OCI-LY3 (cell line): ENCODE measurements around the gene PCSK7.

ENCODE experiments used
- CTCF ChIP-seq: fragments of 200-600, 300-600 bp; sonication (generic); IDR thresholded peaks from 2 replicates; pipeline ENCODE4 v1.5.1; 2014; ENCODE audit warnings: antibody characterized with exemption, low read length, low read depth
- EZH2phosphoT487 ChIP-seq: fragments of 200-600 bp; shearing (Covaris generic); IDR thresholded peaks from 2 replicates; pipeline ENCODE4 v1.6.1; 2018; ENCODE audit warnings: antibody characterized with exemption, mixed run types, low read depth

DNA sequence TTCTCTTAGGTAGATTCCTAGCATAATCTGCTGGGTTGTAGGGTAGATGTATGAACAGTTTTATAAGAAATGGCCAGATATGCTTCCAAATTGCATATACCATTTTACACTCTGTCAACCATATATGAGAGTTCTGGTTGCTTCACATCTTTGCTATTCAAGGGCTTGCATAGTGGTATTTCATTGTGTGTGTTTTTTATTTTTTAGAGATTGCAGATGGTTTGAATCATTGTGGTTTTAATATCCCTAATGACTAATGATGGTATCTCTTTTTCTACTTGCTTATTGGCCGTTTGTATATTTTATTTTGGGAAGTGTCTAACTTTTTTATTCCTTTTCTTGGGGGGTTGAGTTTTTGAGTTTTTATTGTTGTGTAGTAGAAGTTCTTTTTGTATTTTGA, 27.5 kb upstream of the PCSK7 start:
- TF ChIP-seq EZH2phosphoT487 (no peak), CTCF (no peak)
